Colon (tissue), 2 donors: Measurements from ENCODE around the gene LRRC45.
A peak's percentile ranks its signal among the peaks of the same experiment; 100 is the strongest.

Experiments
- FAIRE-seq: peaks from 2 replicates; lab custom pipeline; 2012; peaks lifted over from hg19 to GRCh38; lab: Jason Lieb, UNC
- donor health status: control.
- donor health status: control.

Gene LRRC45

DNA sequence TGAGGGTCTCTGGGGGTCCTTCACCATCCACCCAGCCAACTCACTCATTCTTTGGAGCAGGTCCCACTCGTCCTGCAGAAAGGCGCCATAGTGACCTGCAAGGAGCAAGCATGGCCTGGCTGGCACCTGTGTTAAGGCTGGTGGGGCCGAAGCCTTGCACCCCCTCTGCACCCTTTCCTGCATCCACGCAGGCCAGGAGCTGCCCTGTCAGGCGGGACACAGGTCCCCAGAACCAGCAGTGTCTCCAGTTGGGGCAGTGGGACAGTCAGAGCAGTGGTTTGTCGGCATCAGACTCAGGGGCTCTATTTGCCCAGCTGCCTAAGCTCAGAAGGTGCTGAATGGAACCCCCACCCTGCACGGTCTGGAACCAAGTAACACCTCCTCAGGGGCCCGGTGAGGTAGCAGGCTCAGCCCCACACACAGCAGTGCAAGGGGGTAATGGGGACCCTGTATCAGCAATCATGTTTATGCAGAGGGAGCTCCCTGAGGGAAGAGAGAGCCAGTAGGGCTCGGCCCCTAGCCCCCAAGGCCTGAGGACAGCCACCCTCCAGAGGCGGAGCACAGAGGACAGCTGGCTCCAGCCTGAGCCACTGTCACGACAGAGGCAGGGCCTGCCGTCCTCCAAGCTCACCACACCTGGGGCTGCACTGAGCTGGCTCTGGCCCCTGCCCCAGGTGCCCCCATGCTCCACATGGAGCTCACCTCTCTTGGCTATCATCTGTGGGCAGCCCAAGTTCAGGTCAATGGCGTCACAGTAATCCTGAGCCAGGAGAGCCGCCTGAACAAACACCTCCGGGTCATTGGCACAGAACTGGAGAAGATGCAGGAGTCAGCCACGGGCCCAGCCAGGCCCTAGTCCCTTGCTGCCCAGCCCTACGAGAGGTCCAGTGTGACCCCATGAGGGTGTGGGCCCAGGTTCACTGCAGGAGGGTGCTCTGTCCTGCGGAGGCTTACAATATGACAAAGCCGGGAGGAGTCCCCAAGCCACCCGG, 40.6 kb downstream of the LRRC45 start:
- no peak for FAIRE-seq

- FAIRE-seq, result no peak
Observed at GRCh38 chr17:82064433-82065192, 41.5 kb downstream of the LRRC45 start.

DNA sequence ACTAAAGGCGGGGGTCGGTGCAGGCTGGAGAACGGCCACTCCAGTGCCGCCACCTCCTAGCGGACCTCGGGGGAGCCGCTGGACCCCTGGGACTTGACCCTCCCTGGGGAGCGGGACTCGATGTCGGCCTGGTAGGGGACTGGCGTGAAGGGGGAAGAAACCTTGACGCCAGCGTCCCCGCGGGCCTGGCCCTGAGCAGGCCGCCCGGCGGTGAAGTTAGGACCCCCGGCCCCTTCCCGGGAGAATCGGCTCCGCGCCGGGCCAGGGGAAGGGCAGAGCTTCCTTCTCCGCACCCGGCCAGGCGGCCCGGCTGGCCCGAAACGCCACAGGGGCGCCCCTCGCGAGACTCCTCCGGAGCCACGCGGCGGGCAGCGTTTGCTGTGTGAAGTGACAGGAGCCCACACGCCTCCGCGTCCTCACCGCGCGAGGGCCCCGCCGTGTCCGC, 42.1 kb downstream of the LRRC45 start:
- FAIRE-seq, result no peak

- no peak for FAIRE-seq
Observed at GRCh38 chr17:82065638-82066303, 42.7 kb downstream of the LRRC45 start, which contains the start of gene DUS1L. TSS of gene DUS1L (minus strand) at chr17:82065804. CDS start at chr17:82065059, 745 bp downstream.

DNA sequence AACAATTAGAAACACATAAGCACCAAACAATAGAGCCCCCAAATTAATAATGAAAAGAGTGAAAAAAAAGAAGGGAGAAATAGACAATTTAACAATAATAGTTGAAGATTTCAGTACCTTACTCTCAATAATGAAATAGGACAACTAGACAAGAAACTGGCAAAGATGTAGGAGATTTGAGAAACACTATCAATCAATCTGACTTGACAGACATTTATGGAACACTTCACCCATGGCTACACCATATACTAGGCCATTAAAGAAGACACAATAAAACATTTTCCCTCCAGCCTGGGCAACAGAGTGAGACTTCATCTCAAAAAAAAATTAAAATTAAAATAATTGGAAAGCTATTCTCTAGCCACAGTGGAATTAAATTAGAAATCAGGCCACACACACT, 47.5 kb downstream of the LRRC45 start:
- FAIRE-seq, result no peak

DNA sequence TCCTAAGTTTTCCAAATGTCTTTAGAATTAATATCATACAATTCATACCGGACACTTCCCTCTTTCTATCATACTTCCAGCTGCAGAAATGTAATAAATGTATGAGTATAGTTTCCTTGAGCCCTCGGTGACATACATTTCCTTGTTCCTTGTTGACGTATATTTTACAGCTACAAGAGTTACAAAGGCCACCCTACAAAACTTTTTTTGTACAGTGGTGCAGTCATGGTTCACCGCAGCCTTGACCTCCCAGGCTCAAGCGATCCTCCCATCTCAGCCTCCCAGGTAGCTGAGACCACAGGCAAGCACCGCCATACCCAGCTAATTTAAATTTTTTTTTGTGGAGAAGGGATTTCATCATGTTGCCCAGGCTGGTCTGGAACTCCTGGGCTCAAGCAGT, 49.7 kb downstream of the LRRC45 start:
- peak; percentile 10 for FAIRE-seq

- no peak for FAIRE-seq
Observed at GRCh38 chr17:82073446-82073845, 50.3 kb downstream of the LRRC45 start.

GRCh38 chr17:82076018-82076784, 53.1 kb downstream of the LRRC45 start:
- FAIRE-seq, result no peak

- no peak for FAIRE-seq
Observed at GRCh38 chr17:82076785-82077591, 53.9 kb downstream of the LRRC45 start.

- no peak for FAIRE-seq
Observed at GRCh38 chr17:82077617-82078358, 54.7 kb downstream of the LRRC45 start.

DNA sequence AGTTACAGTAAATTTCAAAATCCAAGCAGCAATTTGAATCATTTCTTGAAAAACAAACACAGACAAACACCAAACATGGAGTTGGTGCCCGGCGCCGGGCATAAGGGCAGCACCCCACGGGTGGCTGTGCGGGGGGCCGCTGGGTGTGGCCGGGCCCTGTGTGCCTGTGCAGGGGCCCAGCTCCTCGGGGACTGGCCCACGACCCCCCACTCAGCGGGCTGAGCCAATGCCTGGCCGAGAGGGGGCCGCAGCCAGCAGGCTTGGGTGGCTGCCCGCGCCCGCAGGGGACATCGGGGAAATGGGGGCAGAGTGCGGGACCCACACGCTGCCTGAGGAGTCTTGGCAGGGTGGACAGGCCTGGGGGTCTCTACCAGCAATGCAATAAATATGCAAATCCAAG, 55.3 kb downstream of the LRRC45 start:
- no peak for FAIRE-seq

- no peak for FAIRE-seq
Observed at GRCh38 chr17:82079001-82079677, 56.0 kb downstream of the LRRC45 start.

GRCh38 chr17:82080048-82080788, 57.1 kb downstream of the LRRC45 start:
- FAIRE-seq, result no peak
